Heart right ventricle (tissue), 16 donors: ENCODE data around the gene KCNK10. TPM values are rescaled to one million over a fixed set of nuclear protein-coding genes. Genes with fewer than 3 reads are reported as not detected.

ENCODE experiments used
- ATAC-seq, 8 donors: fragments of 200-7000 bp; cut with Tn5 transposase; one replicate each; pipeline ENCODE4 v1.9.1; 2020; ENCODE audit warnings: mild to moderate bottlenecking in 8 of 8, moderate library complexity in 8 of 8, moderate number of reproducible peaks in 1 of 8
- DNase-seq, 2 donors: peaks; one replicate each; pipeline ENCODE4 v3.0.0-alpha.2; 2020
- H3K27ac ChIP-seq, 10 donors: fragments of 200-600 bp; sonication (generic) in 2 of 10; one replicate each; pipeline versions ENCODE4 v1.5.0 to v1.8.0; 2020 to 2022; ENCODE audit warnings: mild to moderate bottlenecking in 3 of 10
- H3K27me3 ChIP-seq, 7 donors: fragments of 200-600 bp; one replicate each; pipeline ENCODE4 v1.8.0; 2021 to 2022; ENCODE audit warnings: mild to moderate bottlenecking in 2 of 7
- H3K36me3 ChIP-seq, 9 donors: fragments of 200-600 bp; sonication (generic) in 1 of 9; one replicate each; pipeline versions ENCODE4 v1.5.0 to v1.8.0; 2020 to 2022; ENCODE audit warnings: mild to moderate bottlenecking in 2 of 9
- H3K4me1 ChIP-seq, 9 donors: fragments of 200-600 bp; sonication (generic) in 1 of 9; one replicate each; pipeline versions ENCODE4 v1.5.0 to v1.8.0; 2020 to 2022; ENCODE audit warnings: mild to moderate bottlenecking in 4 of 9
- H3K4me3 ChIP-seq, 10 donors: fragments of 200-600 bp; sonication (generic) in 2 of 10; one replicate each; pipeline versions ENCODE4 v1.5.0 to v1.8.0; 2020 to 2022; ENCODE audit warnings: mild to moderate bottlenecking in 7 of 10, moderate library complexity in 2 of 10
- H3K9me3 ChIP-seq, 11 donors: fragments of 200-600 bp in 10 of 11; sonication (generic) in 2 of 11; one replicate each; pipeline versions ENCODE4 v1.5.0 to v1.8.0; 2013 to 2022; ENCODE audit warnings: mild to moderate bottlenecking in 2 of 11, control low read depth in 1 of 11, moderate library complexity in 1 of 11
- WGBS, 2 donors: extraction: QIAGEN DNeasy Blood & Tissue Kit; methylation state at CpG; one replicate each; pipeline ENCODE4 v1.1.7; 2013; ENCODE audit warnings: inconsistent platforms in 1 of 2; 5-methylcytosine and 5-hydroxymethylcytosine counted together
- intact Hi-C, 10 donors: fragments of 100-400 bp; cut with DNase I; formaldehyde crosslinking; loops; one replicate each; pipeline versions ENCODE4 v1.11.1 to v1.14.2; 2022
- polyA plus RNA-seq, 2 donors: library from polyadenylated mRNA; stranded (reverse); fragments of 200-250 nt; gene quantifications; one replicate each; pipeline ENCODE4 v1.2.3, GENCODE V29; 2013
- total RNA-seq, 10 donors: library from RNA; stranded (reverse); fragmentation: NEBNext Ultra II Directional in 3 of 10; extraction: Animal tissue kit (Norgen Biotek cat#: 25700) in 3 of 10; gene quantifications; one replicate each; pipeline versions ENCODE4 v1.2.1 to v1.2.4, GENCODE V29; 2021 to 2023
- TF ChIP-seq, protein P1 (sequence below), 9 donors: fragments of 200-600 bp; sonication (generic) in 2 of 9; IDR thresholded peaks; one replicate each; pipeline versions ENCODE4 v1.5.0 to v1.8.0; 2021 to 2022; ENCODE audit warnings: antibody characterized with exemption in 9 of 9, mild to moderate bottlenecking in 5 of 9, moderate library complexity in 1 of 9
- donor health status: Arrhythmogenic right ventricular cardiomyopathy.
- donor health status: ischemic (EF 13 %, LVEDD 7.1; RV severe dilation, severe dysfunction).
- donor health status: healthy with polysubstance abuse.
- donor health status: DM: no; HTN: yes; CAD: no.
- donor health status: DM: no; HTN: no; CAD: no.
- donor health status: ischemic (EF 25% LVEDD 6.9; RV normal size, moderate dysfunction).
- donor health status: ischemic (EF 25% LVEDD 5.7; RV mildly dilated, moderate dysfunction).
- donor health status: healthy.
- donor health status: DM: yes; HTN: yes; CAD: no.
- donor health status: Ischemic cardiomyopathy.
- donor health status: ischemic (EF 35%, LVEDD 5.7; RV mildly dilated, moderate dysfunction).
- donor health status: nonischemic (EF 11% LVEDD 7.7; RV severe dilation, severe dysfunction).
- donor health status: DM: yes; HTN: yes; CAD: no.
- donor health status: PGD.
- donor health status: ischemic (EF 29% LVEDD 5.4; RV normal size, mild dysfunction).
- donor health status: nonischemic (EF 23%, LVEDD 6.1; RV moderate dilation, normal function).

KCNK10 gene
- total and polyA plus RNA-seq, 12 donors = 0.01 to 0.21 (median 0.11) TPM; not detected in 9

- peaks cover 0 to 31% (median 10%) of the 10 kb centered on the region in 7 donors for H3K27me3 ChIP-seq
- TF ChIP-seq, protein P1, sequence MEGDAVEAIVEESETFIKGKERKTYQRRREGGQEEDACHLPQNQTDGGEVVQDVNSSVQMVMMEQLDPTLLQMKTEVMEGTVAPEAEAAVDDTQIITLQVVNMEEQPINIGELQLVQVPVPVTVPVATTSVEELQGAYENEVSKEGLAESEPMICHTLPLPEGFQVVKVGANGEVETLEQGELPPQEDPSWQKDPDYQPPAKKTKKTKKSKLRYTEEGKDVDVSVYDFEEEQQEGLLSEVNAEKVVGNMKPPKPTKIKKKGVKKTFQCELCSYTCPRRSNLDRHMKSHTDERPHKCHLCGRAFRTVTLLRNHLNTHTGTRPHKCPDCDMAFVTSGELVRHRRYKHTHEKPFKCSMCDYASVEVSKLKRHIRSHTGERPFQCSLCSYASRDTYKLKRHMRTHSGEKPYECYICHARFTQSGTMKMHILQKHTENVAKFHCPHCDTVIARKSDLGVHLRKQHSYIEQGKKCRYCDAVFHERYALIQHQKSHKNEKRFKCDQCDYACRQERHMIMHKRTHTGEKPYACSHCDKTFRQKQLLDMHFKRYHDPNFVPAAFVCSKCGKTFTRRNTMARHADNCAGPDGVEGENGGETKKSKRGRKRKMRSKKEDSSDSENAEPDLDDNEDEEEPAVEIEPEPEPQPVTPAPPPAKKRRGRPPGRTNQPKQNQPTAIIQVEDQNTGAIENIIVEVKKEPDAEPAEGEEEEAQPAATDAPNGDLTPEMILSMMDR (IDR thresholded peaks at IDR 0.05) = no peak
- ATAC-seq (no peak), DNase-seq (no peak)
- H3K27ac ChIP-seq = no peak overlapping the region
- H3K4me3 ChIP-seq = no peak overlapping the region
- intact Hi-C loops = loop anchor here in 9 of 10 donors (5.0 to 10.0 kb wide), 5 partner anchors 148 to 220 kb away; no protein-coding TSS in a partner anchor
- no peaks in the 10 kb centered on the region for H3K36me3 ChIP-seq
- H3K4me1 ChIP-seq = peaks cover 0 to 3% (median 0%) of the 10 kb centered on the region in 9 donors
- H3K9me3 ChIP-seq = peaks cover 0 to 9% (median 0%) of the 10 kb centered on the region in 11 donors
- 11 to 24% methylated on average over 3 of the region's 3 CpGs for WGBS, 2 donors
These were observed 158.0 kb downstream of the KCNK10 start for GRCh38 chr14:88164906-88165534.

DNA sequence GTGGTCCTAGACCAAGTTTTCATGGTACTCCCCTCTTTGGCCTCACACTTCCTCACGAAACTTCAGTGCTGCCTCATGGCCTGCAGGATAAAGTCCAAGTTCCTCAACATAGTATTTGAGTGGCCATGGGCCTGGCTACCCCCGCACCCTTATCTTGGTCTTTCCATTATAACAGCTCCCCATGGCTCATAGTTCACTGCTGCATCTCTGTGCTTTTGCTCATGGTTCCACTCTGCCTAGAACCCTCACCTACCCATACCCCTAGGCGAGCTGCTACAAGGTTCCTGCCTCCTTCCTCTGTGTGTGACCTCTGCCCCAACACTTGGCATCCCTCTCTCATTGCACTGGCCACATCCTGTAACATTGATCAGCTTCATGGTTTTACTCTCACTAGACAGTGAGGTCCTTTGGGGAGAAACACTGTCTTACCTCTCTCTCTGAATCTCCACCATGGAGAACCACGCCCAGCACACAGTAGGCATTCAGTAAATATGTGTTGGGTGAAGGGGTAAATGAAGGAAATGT, 159.3 kb downstream of the KCNK10 start:
- 70 to 71% methylated on average over 4 of the region's 4 CpGs for WGBS, 2 donors
- H3K4me3 ChIP-seq = no peak overlapping the region
- intact Hi-C loops = loop anchor here in 3 of 10 donors (5.0 to 10.0 kb wide), 3 partner anchors 149 to 219 kb away; no protein-coding TSS in a partner anchor
- peaks cover 0 to 29% (median 9%) of the 10 kb centered on the region in 7 donors for H3K27me3 ChIP-seq
- TF ChIP-seq, protein P1 (IDR thresholded peaks at IDR 0.05) = no peak
- ATAC-seq (no peak), DNase-seq (no peak)
- no peak overlapping the region for H3K27ac ChIP-seq
- H3K4me1 ChIP-seq = peaks cover 0 to 2% (median 0%) of the 10 kb centered on the region in 9 donors
- H3K36me3 ChIP-seq = no peaks in the 10 kb centered on the region
- H3K9me3 ChIP-seq = no peaks in the 10 kb centered on the region

DNA sequence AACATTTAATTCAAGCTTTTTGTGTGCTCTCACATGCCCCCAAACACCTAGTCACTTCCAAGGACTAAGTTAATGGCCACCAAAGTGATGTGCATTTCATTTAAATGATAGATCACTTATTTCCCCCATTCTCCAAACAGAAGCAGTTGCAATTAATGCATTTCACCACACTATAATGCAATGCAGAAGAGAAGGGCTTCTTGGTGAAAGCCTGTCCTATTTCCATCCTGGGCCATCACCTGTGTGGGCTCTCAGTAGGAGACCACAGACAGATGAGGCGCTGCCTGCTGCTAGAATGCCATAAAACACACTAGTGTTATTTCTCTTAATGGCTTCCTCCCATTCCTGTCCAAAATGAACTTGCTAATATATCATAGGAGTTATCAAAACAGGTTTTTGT, 166.9 kb downstream of the KCNK10 start:
- no peak overlapping the region for H3K27ac ChIP-seq
- TF ChIP-seq, protein P1 (IDR thresholded peaks at IDR 0.05) = no peak
- H3K4me3 ChIP-seq = no peak overlapping the region
- ATAC-seq (no peak), DNase-seq (no peak)
- peaks cover 0 to 11% (median 7%) of the 10 kb centered on the region in 7 donors for H3K27me3 ChIP-seq
- no peaks in the 10 kb centered on the region for H3K36me3 ChIP-seq
- H3K4me1 ChIP-seq = no peaks in the 10 kb centered on the region
- 83 to 84% methylated on average over 1 of the region's 1 CpG for WGBS, 2 donors
- no peaks in the 10 kb centered on the region for H3K9me3 ChIP-seq
- intact Hi-C loops = no loop called here

- Histone ChIP-seq H3K4me3 (no peak overlapping the region), H3K36me3 (no peaks in the 10 kb centered on the region), H3K9me3 (no peaks in the 10 kb centered on the region), H3K27me3 (peaks cover 0 to 7% (median 2%) of the 10 kb centered on the region in 7 donors), H3K4me1 (no peaks in the 10 kb centered on the region), H3K27ac (no peak overlapping the region)
- ATAC-seq (no peak), DNase-seq (no peak)
- WGBS, 2 donors = 72 to 73% methylated on average over 6 of the region's 6 CpGs
- TF ChIP-seq, protein P1 (IDR thresholded peaks at IDR 0.05) = no peak
- intact Hi-C loops = no loop called here
These were observed 168.1 kb downstream of the KCNK10 start for GRCh38 chr14:88154926-88155325.
